Aortic smooth muscle cell (primary cell): ENCODE measurements around the gene NELFE. TPM values are rescaled to one million over a fixed set of nuclear protein-coding genes. Genes with fewer than 3 reads are reported as not detected.

Experiments
- total RNA-seq: library from RNA; depleted of rRNA; stranded (reverse); fragments of >200 nt; gene quantifications from 2 replicates; pipeline ENCODE4 v1.2.3, GENCODE V29; 2014

Gene NELFE, protein sequence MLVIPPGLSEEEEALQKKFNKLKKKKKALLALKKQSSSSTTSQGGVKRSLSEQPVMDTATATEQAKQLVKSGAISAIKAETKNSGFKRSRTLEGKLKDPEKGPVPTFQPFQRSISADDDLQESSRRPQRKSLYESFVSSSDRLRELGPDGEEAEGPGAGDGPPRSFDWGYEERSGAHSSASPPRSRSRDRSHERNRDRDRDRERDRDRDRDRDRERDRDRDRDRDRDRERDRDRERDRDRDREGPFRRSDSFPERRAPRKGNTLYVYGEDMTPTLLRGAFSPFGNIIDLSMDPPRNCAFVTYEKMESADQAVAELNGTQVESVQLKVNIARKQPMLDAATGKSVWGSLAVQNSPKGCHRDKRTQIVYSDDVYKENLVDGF
- total RNA-seq = 107 and 119 TPM in 2 replicates

DNA sequence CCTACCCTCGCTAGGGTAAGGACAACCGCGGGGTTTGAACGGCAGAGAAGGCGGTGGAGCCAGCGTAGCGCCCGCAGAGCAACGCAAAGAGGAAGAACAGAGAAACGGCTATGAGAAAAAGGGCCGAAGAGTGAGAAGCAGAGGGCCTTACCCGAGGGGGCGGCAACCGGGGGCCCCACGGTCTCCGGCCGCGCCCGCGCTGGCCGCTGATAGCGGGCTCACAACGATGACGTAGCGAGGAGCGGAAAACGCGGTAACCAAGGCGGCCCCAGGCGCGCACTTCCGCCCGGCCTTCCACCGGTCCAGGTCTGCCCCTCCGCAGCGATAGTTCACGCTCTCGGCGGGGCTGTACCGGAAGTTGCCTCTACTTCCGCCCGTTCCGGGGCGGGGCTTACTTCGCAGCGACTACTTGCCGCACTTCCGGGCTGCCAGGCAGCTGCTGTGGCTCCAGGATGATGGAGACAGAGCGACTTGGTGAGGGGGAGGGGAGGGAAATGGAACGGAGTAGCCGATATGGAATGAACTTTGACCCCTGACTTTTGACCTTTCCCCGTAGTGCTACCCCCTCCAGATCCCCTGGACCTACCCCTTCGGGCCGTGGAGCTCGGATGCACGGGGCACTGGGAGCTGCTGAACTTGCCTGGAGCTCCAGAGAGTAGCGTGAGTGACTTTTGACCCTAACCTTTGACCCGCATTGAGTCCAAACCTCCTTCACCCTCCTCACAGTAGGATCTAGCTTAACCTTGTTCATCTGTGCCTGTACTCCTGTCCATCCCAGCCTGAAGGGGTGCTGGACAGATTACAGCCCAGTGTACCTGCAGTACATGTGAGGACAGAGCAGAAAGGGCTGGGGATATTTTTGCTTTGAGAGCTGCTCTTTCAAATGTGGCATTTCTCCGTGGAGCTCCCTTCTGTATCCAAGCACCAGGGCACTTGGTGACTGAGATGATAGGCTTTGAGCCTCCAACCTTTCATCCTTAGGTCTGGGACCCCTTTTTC, at the start of gene NELFE, which contains the start of gene SKIC2:
NELFE (minus strand) TSS at position 231 of the 999 bp plus-strand sequence. CDS start 525 bp downstream, outside the sequence.
SKIC2 (plus strand) TSS at position 435 of the 999 bp plus-strand sequence; CDS start at position 453, 18 bp downstream.

DNA sequence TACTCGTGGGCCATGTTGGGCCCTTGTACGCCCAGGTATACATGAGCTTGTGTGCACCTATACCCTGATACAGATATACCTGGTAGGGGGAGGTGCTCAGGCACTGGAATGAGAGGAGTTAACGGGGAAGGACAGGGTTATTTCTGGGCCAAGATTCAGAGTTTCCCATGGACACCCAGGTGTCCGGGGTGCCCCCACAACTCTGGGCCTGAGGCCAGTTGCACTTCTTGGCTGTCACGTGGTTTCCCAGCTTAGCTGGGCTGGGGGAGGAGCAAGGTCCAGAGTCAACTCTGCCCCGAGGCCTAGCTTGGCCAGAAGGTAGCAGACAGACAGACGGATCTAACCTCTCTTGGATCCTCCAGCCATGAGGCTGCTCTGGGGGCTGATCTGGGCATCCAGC, 23.0 kb upstream of the NELFE start, which contains the start of gene C4A:
C4A (plus strand) TSS at position 314 of the 400 bp plus-strand sequence; CDS start at position 365, 51 bp downstream.

DNA sequence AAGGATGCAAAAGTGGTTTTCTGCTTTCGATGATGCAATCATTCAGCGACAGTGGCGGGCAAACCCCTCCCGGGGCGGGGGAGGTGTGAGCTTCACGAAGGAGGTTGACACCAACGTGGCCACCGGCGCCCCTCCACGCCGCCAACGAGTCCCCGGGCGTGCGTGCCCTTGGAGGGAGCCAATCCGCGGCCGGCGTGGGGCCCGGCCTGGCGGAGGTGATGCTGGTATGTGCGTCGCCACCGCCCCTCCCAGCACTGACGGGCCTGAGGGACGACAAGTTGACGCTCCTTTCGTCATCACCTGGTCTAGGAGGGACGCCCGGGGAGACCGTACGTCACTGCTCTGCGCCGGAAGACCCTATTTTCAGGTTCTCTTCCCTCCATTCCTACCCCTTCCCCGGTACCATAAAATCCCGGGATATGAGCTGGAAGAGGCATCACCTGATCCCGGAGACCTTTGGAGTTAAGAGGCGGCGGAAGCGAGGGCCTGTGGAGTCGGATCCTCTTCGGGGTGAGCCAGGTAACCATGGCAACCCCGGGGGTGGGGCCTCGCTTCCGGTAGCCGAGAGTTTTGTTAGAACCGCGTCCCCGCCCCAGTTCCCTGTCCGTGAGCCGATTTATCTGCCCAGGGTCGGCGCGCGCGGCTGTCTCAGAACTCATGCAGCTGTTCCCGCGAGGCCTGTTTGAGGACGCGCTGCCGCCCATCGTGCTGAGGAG, 13.4 kb upstream of the NELFE start, which contains the start of gene DXO:
DXO (minus strand) TSS at position 146 of the 716 bp plus-strand sequence. CDS start 463 bp downstream, outside the sequence.

DNA sequence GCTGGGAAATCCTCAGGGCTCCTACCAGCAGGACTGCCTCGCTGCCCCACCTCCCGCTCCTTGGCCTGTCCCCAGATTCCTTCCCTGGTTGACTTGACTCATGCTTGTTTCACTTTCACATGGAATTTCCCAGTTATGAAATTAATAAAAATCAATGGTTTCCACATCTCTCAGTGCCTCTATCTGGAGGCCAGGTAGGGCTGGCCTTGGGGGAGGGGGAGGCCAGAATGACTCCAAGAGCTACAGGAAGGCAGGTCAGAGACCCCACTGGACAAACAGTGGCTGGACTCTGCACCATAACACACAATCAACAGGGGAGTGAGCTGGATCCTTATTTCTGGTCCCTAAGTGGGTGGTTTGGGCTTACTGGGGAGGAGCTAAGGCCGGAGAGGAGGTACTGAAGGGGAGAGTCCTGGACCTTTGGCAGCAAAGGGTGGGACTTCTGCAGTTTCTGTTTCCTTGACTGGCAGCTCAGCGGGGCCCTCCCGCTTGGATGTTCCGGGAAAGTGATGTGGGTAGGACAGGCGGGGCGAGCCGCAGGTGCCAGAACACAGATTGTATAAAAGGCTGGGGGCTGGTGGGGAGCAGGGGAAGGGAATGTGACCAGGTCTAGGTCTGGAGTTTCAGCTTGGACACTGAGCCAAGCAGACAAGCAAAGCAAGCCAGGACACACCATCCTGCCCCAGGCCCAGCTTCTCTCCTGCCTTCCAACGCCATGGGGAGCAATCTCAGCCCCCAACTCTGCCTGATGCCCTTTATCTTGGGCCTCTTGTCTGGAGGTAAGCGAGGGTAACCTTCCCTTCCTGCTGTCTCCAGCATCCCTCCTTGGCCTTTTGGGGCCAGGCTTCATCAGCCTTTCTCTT, 13.0 kb downstream of the NELFE start, which contains the start of gene CFB:
CFB (plus strand) TSS at position 589 of the 863 bp plus-strand sequence; CDS start at position 716, 127 bp downstream.

DNA sequence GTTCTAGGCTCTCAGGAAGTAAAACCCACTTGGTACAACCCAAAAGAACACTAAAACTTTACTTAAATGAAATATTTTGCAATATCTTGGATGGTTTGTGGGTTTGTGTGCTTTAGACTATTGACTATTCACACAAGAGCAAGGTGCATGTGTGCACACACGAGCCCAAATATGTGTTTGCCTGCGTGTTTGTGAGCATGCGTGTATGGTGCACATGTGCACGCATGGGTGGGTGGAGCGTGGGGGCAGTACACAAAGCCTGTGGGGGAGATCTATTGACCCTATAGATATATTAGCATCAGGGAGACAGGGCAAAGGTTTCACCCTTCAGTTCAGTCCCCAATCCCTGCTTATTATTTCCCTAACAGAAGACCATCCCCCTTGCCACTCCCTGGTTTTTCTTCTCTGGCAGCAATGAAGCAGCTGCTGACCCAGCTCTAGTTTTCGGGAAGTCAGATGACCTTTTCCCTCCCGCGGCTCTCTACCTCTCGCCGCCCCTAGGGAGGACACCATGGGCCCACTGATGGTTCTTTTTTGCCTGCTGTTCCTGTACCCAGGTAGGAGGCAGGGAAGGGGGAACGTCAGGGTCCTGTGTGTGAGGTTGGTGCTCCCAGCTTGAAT, 31.4 kb downstream of the NELFE start, which contains the start of gene C2:
C2 (plus strand) TSS at position 476 of the 621 bp plus-strand sequence; CDS start at position 512, 36 bp downstream.

Other genes starting within 250 kb of the NELFE start
- gene LY6G6D, start 243.6 kb downstream of the NELFE start, total RNA-seq = not detected in 2 replicates
- not detected in 2 replicates for gene LY6G6C, start 237.2 kb downstream of the NELFE start, total RNA-seq
- not detected in 2 replicates for gene MPIG6B, start 235.6 kb downstream of the NELFE start, total RNA-seq
- gene DDAH2, start 229.7 kb downstream of the NELFE start, total RNA-seq = 112 and 142 TPM in 2 replicates
- 784 and 832 TPM in 2 replicates for gene CLIC1, start 222.4 kb downstream of the NELFE start, total RNA-seq
- 5.3 and 5.4 TPM in 2 replicates for gene MSH5, start 219.0 kb downstream of the NELFE start, total RNA-seq
- 1.8 and 1.9 TPM in 2 replicates for gene SAPCD1, start 196.3 kb downstream of the NELFE start, total RNA-seq
- gene VWA7, start 181.6 kb downstream of the NELFE start, total RNA-seq = 0.13 and 0.19 TPM in 2 replicates
- 37.6 and 48.4 TPM in 2 replicates for gene VARS1, start 163.2 kb downstream of the NELFE start, total RNA-seq
- 17.9 and 25.9 TPM in 2 replicates for gene LSM2, start 152.0 kb downstream of the NELFE start, total RNA-seq
- gene HSPA1L, start 143.7 kb downstream of the NELFE start, total RNA-seq = 1.5 and 1.6 TPM in 2 replicates
- 97.9 and 108 TPM in 2 replicates for gene HSPA1A, start 143.4 kb downstream of the NELFE start, total RNA-seq
- 158 and 185 TPM in 2 replicates for gene HSPA1B, start 131.2 kb downstream of the NELFE start, total RNA-seq
- 60.4 and 69.0 TPM in 2 replicates for gene NEU1, start 96.2 kb downstream of the NELFE start, total RNA-seq
- gene SLC44A4, start 80.0 kb downstream of the NELFE start, total RNA-seq = 0.13 and 0.44 TPM in 2 replicates
- gene EHMT2, start 61.3 kb downstream of the NELFE start, total RNA-seq = 42.3 and 49.1 TPM in 2 replicates
- gene ZBTB12, start 56.9 kb downstream of the NELFE start, total RNA-seq = 3.3 and 3.7 TPM in 2 replicates
- 2.8 and 4.3 TPM in 2 replicates for gene C2, start 31.3 kb downstream of the NELFE start, total RNA-seq
- 20.3 and 31.2 TPM in 2 replicates for gene CFB, start 12.9 kb downstream of the NELFE start, total RNA-seq
- 41.2 and 58.4 TPM in 2 replicates for gene SKIC2, start 204 bp upstream of the NELFE start, total RNA-seq
- 9.8 and 10.2 TPM in 2 replicates for gene DXO, start 13.2 kb upstream of the NELFE start, total RNA-seq
- gene C4A, start 23.1 kb upstream of the NELFE start, total RNA-seq = 5.7 and 5.8 TPM in 2 replicates
- gene C4B, start 55.8 kb upstream of the NELFE start, total RNA-seq = 4.8 and 5.0 TPM in 2 replicates
- under 0.01 and 0.62 TPM in 2 replicates for gene CYP21A2, start 79.4 kb upstream of the NELFE start, total RNA-seq
- gene TNXB, start 150.4 kb upstream of the NELFE start, total RNA-seq = 33.9 and 58.7 TPM in 2 replicates
- gene ATF6B, start 169.3 kb upstream of the NELFE start, total RNA-seq = 11.8 and 16.4 TPM in 2 replicates
- gene FKBPL, start 171.3 kb upstream of the NELFE start, total RNA-seq = 5.5 and 5.9 TPM in 2 replicates
- 0.26 and 0.50 TPM in 2 replicates for gene PRRT1, start 193.0 kb upstream of the NELFE start, total RNA-seq
- 28.3 and 69.1 TPM in 2 replicates for gene PPT2, start 195.2 kb upstream of the NELFE start, total RNA-seq
- 1.2 TPM in 2 replicates for gene EGFL8, start 205.6 kb upstream of the NELFE start, total RNA-seq
- 14.3 and 17.3 TPM in 2 replicates for gene AGPAT1, start 217.1 kb upstream of the NELFE start, total RNA-seq
- gene RNF5, start 219.4 kb upstream of the NELFE start, total RNA-seq = 22.2 and 25.9 TPM in 2 replicates
- gene AGER, start 225.3 kb upstream of the NELFE start, total RNA-seq = 0.13 and 0.37 TPM in 2 replicates
- gene PBX2, start 231.2 kb upstream of the NELFE start, total RNA-seq = 20.5 and 26.3 TPM in 2 replicates
- 0.92 and 1.1 TPM in 2 replicates for gene GPSM3, start 233.7 kb upstream of the NELFE start, total RNA-seq